ENCODE results near the gene RAB11A.

DNA sequence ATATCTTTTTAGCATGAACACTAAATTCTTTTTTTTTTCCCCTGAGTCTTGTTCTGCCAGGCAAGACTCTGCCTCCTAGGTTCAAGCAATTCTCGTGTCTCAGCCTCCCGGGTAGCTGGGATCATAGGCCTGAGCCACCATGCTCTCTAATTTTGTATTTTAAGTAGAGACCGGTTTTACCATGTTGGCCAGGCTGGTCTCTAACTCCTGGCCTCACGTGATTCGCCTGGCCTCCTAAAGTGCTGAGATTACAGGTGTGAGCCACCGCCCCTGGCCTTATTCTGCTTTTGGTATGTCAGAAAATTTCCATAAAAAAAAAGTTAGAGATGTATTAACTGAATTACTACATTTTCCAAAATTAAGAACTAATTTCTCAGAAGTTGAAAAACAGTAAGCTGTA, 14.3 kb downstream of the RAB11A start:
- TF ChIP-seq, protein P1, sequence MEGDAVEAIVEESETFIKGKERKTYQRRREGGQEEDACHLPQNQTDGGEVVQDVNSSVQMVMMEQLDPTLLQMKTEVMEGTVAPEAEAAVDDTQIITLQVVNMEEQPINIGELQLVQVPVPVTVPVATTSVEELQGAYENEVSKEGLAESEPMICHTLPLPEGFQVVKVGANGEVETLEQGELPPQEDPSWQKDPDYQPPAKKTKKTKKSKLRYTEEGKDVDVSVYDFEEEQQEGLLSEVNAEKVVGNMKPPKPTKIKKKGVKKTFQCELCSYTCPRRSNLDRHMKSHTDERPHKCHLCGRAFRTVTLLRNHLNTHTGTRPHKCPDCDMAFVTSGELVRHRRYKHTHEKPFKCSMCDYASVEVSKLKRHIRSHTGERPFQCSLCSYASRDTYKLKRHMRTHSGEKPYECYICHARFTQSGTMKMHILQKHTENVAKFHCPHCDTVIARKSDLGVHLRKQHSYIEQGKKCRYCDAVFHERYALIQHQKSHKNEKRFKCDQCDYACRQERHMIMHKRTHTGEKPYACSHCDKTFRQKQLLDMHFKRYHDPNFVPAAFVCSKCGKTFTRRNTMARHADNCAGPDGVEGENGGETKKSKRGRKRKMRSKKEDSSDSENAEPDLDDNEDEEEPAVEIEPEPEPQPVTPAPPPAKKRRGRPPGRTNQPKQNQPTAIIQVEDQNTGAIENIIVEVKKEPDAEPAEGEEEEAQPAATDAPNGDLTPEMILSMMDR (conservative IDR thresholded peaks at IDR 0.05; ENCODE audit: low read length), result no peak
- no peak for TF ChIP-seq EZH2phosphoT487 (IDR thresholded peaks at IDR 0.05; ENCODE audit: borderline replicate concordance)
